ENCODE data around the gene POFUT1. TPM values are rescaled to one million over a fixed set of nuclear protein-coding genes. Genes with fewer than 3 reads are reported as not detected.

The POFUT1 gene
- total RNA-seq, 1 donor from 2014 or later: 29.5 TPM

DNA sequence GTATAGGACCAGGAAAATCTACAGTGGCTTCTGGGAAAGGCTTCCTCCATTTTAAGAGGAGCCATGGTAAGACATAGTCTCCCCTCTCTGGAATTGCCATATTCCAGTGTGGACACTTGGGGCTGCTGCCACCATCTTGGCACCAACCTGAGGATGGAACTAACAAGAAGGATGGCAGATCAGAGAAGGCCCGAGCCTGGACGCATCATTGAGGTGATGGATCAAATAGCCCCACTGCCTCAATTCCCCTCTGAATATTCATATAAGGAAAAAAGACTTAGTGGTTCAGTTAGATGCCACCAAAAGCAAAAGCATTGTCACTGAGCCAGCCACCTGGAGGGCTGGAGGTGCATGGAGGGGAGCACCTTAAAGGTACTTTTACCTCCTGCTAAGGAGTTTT is 26.1 kb upstream of the POFUT1 start:
- TF ChIP-seq, protein P1, sequence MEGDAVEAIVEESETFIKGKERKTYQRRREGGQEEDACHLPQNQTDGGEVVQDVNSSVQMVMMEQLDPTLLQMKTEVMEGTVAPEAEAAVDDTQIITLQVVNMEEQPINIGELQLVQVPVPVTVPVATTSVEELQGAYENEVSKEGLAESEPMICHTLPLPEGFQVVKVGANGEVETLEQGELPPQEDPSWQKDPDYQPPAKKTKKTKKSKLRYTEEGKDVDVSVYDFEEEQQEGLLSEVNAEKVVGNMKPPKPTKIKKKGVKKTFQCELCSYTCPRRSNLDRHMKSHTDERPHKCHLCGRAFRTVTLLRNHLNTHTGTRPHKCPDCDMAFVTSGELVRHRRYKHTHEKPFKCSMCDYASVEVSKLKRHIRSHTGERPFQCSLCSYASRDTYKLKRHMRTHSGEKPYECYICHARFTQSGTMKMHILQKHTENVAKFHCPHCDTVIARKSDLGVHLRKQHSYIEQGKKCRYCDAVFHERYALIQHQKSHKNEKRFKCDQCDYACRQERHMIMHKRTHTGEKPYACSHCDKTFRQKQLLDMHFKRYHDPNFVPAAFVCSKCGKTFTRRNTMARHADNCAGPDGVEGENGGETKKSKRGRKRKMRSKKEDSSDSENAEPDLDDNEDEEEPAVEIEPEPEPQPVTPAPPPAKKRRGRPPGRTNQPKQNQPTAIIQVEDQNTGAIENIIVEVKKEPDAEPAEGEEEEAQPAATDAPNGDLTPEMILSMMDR (IDR thresholded peaks at IDR 0.05; ENCODE audit: partially characterized antibody, unreplicated experiment): no peak
- DNase-seq: no peak
- no peak overlapping the region for H3K4me3 Mint-ChIP-seq (ENCODE audit: unreplicated experiment)
- H3K9me3 Mint-ChIP-seq (ENCODE audit: unreplicated experiment): peaks cover 9% of the 10 kb centered on the region
- H3K4me1 Mint-ChIP-seq (ENCODE audit: low read depth, unreplicated experiment): no peaks in the 10 kb centered on the region
- no peak overlapping the region for H3K27ac Mint-ChIP-seq (ENCODE audit: unreplicated experiment)
- H3K27me3 Mint-ChIP-seq (ENCODE audit: unreplicated experiment): peaks cover 5% of the 10 kb centered on the region
- peaks cover 20% of the 10 kb centered on the region for H3K36me3 Mint-ChIP-seq (ENCODE audit: unreplicated experiment)

DNA sequence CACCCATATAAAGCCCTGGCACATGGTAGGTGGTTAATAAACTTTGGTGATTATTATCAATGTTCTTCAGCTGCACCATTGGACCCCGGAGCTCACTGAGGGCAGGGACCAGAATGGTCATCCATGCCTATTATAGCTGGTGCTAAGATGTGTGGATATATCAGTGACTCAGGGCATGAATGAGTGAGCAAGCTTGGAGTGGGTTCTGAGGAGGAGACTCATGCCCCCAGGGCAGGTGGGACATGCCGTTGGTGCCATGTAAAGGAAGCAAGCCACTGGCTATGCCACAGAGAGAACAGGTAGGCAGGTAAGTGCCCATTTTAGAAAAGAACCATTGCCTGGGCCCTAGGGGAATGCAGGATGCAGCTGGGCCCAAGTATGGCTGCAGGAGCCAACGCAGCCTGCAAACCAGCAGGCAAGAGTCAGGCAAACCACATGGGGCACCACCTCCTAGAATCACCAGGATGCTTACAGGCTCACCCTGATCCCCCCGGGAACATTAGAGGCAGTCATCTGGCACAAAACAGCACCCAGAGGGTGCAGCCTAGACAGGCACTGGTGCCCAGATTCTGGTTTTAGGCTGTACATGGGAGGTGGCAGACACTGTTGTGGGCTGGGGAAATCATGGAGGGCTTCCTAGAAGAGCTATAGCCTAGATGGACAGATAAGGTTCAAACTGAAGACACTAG is 23.6 kb upstream of the POFUT1 start:
- H3K9me3 Mint-ChIP-seq (ENCODE audit: unreplicated experiment): peaks cover 9% of the 10 kb centered on the region
- no peak overlapping the region for H3K4me3 Mint-ChIP-seq (ENCODE audit: unreplicated experiment)
- peaks cover 13% of the 10 kb centered on the region for H3K27me3 Mint-ChIP-seq (ENCODE audit: unreplicated experiment)
- peaks cover 4% of the 10 kb centered on the region for H3K36me3 Mint-ChIP-seq (ENCODE audit: unreplicated experiment)
- TF ChIP-seq, protein P1 (IDR thresholded peaks at IDR 0.05; ENCODE audit: partially characterized antibody, unreplicated experiment): no peak
- peaks cover 3% of the 10 kb centered on the region for H3K4me1 Mint-ChIP-seq (ENCODE audit: low read depth, unreplicated experiment)
- no peak overlapping the region for H3K27ac Mint-ChIP-seq (ENCODE audit: unreplicated experiment)
- DNase-seq: peak; percentile 13

- TF ChIP-seq, protein P1 (IDR thresholded peaks at IDR 0.05; ENCODE audit: partially characterized antibody, unreplicated experiment): no peak
- peaks cover 4% of the 10 kb centered on the region for H3K4me1 Mint-ChIP-seq (ENCODE audit: low read depth, unreplicated experiment)
- peaks cover 4% of the 10 kb centered on the region for H3K36me3 Mint-ChIP-seq (ENCODE audit: unreplicated experiment)
- H3K27ac Mint-ChIP-seq (ENCODE audit: unreplicated experiment): no peak overlapping the region
- DNase-seq: no peak
- H3K4me3 Mint-ChIP-seq (ENCODE audit: unreplicated experiment): no peak overlapping the region
- peaks cover 13% of the 10 kb centered on the region for H3K27me3 Mint-ChIP-seq (ENCODE audit: unreplicated experiment)
- peaks cover 11% of the 10 kb centered on the region for H3K9me3 Mint-ChIP-seq (ENCODE audit: unreplicated experiment)
Observed at GRCh38 chr20:32184961-32185603, 22.6 kb upstream of the POFUT1 start.

DNA sequence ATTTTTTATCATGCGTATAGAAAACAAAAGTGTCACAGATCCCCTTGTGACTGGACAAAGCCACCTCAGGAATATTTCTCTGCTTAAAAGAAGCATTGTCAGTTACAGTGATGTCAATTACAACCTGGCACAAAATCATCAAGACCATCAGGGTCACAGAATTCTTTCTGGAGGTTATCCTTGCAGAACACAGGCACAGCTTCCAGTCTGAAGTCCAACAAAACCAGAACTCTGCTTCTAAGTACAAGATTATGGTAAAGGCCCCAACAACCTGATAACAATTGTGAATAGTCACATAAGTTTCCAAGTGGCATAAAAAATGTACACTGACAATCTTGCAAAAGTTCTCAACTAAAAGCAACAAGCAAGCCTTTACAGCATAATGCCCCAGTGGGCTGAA is 21.2 kb upstream of the POFUT1 start:
- peaks cover 11% of the 10 kb centered on the region for H3K9me3 Mint-ChIP-seq (ENCODE audit: unreplicated experiment)
- peaks cover 12% of the 10 kb centered on the region for H3K4me1 Mint-ChIP-seq (ENCODE audit: low read depth, unreplicated experiment)
- no peak overlapping the region for H3K4me3 Mint-ChIP-seq (ENCODE audit: unreplicated experiment)
- no peak overlapping the region for H3K27ac Mint-ChIP-seq (ENCODE audit: unreplicated experiment)
- TF ChIP-seq, protein P1 (IDR thresholded peaks at IDR 0.05; ENCODE audit: partially characterized antibody, unreplicated experiment): no peak
- peaks cover 4% of the 10 kb centered on the region for H3K36me3 Mint-ChIP-seq (ENCODE audit: unreplicated experiment)
- H3K27me3 Mint-ChIP-seq (ENCODE audit: unreplicated experiment): peaks cover 16% of the 10 kb centered on the region
- no peak for DNase-seq

Measured in glutamatergic neuron (in vitro differentiated cells).